Karpas-422 (cell line): Measurements from ENCODE around the gene CERT1. TPM values are rescaled to one million over a fixed set of nuclear protein-coding genes. Genes with fewer than 3 reads are reported as not detected.
"Not testable (repeated sequence)": the region's sequence is repeated elsewhere in the genome, so short reads cannot be mapped to it uniquely, and the experiment has no call there.

ENCODE experiments used
- DNase-seq: peaks from one replicate; pipeline ENCODE4 v3.0.0-alpha.2; 2015
- H2AFZ ChIP-seq: fragments of 200-600 bp; sonication (generic); 2 replicates; pipeline ENCODE4 v1.6.1; 2014; ENCODE audit warnings: antibody characterized with exemption, low read length, mixed read lengths
- H3K27ac ChIP-seq: fragments of 200-600 bp; sonication (generic); 2 replicates; pipeline ENCODE4 v1.5.1; 2014; ENCODE audit warnings: mild to moderate bottlenecking, low read length, moderate library complexity
- H3K27me3 ChIP-seq: fragments of 200-600 bp; sonication (generic); 2 replicates; pipeline ENCODE4 v1.6.1; 2014; ENCODE audit warnings: low read length, mixed read lengths
- H3K36me3 ChIP-seq: fragments of 200-600 bp; sonication (generic); 2 replicates; pipeline ENCODE4 v1.6.1; 2014; ENCODE audit warnings: low read length, mixed read lengths; ENCODE audit not compliant: insufficient read depth
- H3K4me1 ChIP-seq: fragments of 200-600 bp; sonication (generic); 2 replicates; pipeline ENCODE4 v1.6.1; 2014; ENCODE audit warnings: mild to moderate bottlenecking, low read length, mixed read lengths
- H3K4me2 ChIP-seq: fragments of 200-600 bp; sonication (generic); 2 replicates; pipeline ENCODE4 v1.6.1; 2014; ENCODE audit warnings: low read length, low read depth, mild to moderate bottlenecking; ENCODE audit not compliant: poor library complexity, severe bottlenecking
- H3K4me3 ChIP-seq: fragments of 200-600 bp; sonication (generic); 2 replicates; pipeline ENCODE4 v1.5.1; 2014; ENCODE audit warnings: mild to moderate bottlenecking, antibody characterized with exemption, low read length, mixed read lengths
- H3K79me2 ChIP-seq: fragments of 200-600 bp; sonication (generic); 2 replicates; pipeline ENCODE4 v1.6.1; 2014; ENCODE audit warnings: mild to moderate bottlenecking, low read length, mixed read lengths
- H3K9ac ChIP-seq: fragments of 200-600 bp; sonication (generic); 2 replicates; pipeline ENCODE4 v1.6.0; 2014; ENCODE audit warnings: low read length
- H3K9me2 ChIP-seq: fragments of 200-600 bp; sonication (generic), shearing (Covaris generic); replicated peaks from 2 replicates; pipeline ENCODE4 v1.6.0; 2014; ENCODE audit warnings: mild to moderate bottlenecking, low read length, moderate library complexity; ENCODE audit not compliant: insufficient read depth
- H3K9me3 ChIP-seq: fragments of 300-700, 200-600 bp; sonication (generic); 2 replicates; pipeline ENCODE4 v1.6.1; 2014; ENCODE audit warnings: low read length, mixed read lengths
- H4K20me1 ChIP-seq: fragments of 200-600 bp; sonication (generic); 2 replicates; pipeline ENCODE4 v1.6.1; 2014; ENCODE audit warnings: mild to moderate bottlenecking, antibody characterized with exemption, low read length, low read depth; ENCODE audit not compliant: insufficient read depth
- total RNA-seq: library from RNA; depleted of rRNA; stranded (reverse); fragments of >200 nt; shearing (Covaris generic); gene quantifications from 2 replicates; pipeline ENCODE4 v1.2.3, GENCODE V29; 2014; ENCODE audit warnings: low replicate concordance

CERT1 gene
- total RNA-seq, 1 experiment from 2014 or later = 49.8 TPM

DNA sequence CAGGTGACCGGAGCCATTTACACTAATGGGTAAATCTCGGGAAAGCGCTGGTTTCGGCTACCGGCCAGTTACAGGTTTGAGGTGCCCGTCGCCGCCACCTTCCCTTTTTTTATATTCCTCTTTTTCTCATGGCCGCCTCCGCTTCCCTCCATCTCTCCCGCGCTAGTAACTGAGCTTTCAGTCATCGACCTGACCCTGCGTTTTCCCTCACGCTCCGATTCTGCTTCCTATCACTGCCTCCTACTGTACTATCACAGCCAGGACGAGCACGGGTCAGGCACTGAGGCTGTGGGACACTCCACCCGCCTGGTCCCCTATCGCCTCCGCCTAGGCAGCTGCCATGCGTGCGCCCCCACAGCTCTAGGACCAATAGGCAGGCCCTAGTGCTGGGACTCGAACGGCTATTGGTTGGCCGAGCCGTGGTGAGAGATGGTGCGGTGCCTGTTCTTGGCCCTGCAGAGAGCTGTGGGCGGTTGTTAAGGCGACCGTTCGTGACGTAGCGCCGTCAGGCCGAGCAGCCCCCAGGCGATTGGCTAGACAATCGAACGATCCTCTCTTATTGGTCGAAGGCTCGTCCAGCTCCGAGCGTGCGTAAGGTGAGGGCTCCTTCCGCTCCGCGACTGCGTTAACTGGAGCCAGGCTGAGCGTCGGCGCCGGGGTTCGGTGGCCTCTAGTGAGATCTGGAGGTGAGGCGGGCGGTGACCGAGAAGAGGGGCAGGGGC is 174.7 kb downstream of the CERT1 start, which contains the start of gene HMGCR:
Gene HMGCR, plus strand, starts transcription at position 606 of the 722 bp plus-strand sequence. CDS start 5,386 bp downstream, outside the sequence.
- no peaks in the 10 kb centered on the region for H3K27me3 ChIP-seq
- peak; percentile 99 for DNase-seq
- no peaks in the 10 kb centered on the region for H3K9me3 ChIP-seq
- peaks cover 35% of the 10 kb centered on the region for H4K20me1 ChIP-seq
- H3K4me3 ChIP-seq = peak within 1 kb of the TSS; percentile 86
- H3K36me3 ChIP-seq = peaks cover 33% of the 10 kb centered on the region; the same call in 1 of the 2 replicates
- peaks cover 36% of the 10 kb centered on the region for H3K4me1 ChIP-seq
- H3K9me2 ChIP-seq = no peaks in the 10 kb centered on the region
- peak within 1 kb of the TSS; percentile 87 for H3K4me2 ChIP-seq
- peak within 1 kb of the TSS; percentile 85 for H3K27ac ChIP-seq
- peak within 1 kb of the TSS; percentile 71 for H2AFZ ChIP-seq
- peak within 1 kb of the TSS; percentile 99 for H3K9ac ChIP-seq
- H3K79me2 ChIP-seq = peaks cover 47% of the 10 kb centered on the region

DNA sequence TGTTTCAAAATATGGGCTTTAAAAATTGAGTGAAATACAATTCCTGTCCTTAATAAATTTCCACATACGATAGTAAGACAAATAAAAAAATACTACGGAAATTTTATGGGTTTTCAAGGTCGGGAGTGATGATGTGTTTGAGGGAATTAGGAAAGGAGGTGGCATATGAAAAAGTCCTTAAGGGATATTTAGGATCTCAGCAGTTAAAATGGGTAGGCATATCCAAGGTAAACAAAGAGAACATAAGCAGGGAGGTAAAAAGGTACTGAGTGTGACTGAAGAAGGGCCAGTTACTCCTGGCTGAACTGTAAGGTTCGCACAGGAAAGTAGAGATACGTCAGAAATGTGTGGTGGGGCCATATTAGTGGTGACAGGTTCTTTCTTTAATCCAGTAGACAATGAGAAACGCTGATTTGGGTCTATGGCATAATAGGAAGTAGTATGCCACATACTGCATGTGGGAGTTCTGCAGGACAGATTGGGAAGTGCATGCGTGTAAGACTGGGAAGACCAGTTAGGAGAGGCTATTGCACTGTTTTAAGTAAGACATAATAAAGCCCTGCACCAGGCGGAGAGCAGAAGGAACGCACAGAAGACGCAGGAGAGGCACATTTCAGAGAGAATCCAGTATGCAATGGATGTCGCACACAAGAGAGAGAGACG is 175.3 kb downstream of the CERT1 start:
- H3K9ac ChIP-seq = peak overlapping the region; percentile 77
- no peaks in the 10 kb centered on the region for H3K9me3 ChIP-seq
- peaks cover 40% of the 10 kb centered on the region for H3K79me2 ChIP-seq
- H3K27ac ChIP-seq = peak overlapping the region; percentile 81
- H4K20me1 ChIP-seq = peaks cover 30% of the 10 kb centered on the region
- H2AFZ ChIP-seq = peak overlapping the region; percentile 71
- peak; percentile 63 for DNase-seq
- H3K9me2 ChIP-seq = no peaks in the 10 kb centered on the region
- H3K4me1 ChIP-seq = peaks cover 35% of the 10 kb centered on the region
- peak overlapping the region; percentile 84 for H3K4me2 ChIP-seq
- peaks cover 26% of the 10 kb centered on the region; the same call in 1 of the 2 replicates for H3K36me3 ChIP-seq
- no peaks in the 10 kb centered on the region for H3K27me3 ChIP-seq
- H3K4me3 ChIP-seq = peak overlapping the region; percentile 74

DNA sequence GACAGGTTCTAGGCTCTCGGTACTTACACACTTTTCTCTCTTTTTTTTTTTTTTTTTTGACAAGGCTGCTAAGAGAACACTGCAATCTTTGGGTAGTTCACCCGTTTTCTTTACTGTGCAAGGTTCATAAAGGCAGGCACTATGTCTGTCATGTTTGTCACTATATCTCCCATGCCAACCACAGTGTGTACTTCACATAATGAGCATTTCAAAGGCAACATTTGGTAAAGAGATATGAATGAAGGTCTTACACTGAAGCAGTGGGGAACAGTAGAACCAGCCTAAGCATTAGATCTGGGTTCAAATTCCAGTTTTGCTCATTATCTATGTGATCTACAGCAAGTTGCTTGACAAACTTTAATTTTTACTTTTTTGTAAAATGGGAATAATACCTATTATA is 175.9 kb downstream of the CERT1 start:
- DNase-seq = no peak
- Histone ChIP-seq H3K27ac (no peak overlapping the region), H3K4me1 (peaks cover 31% of the 10 kb centered on the region), H3K9ac (no peak overlapping the region), H3K9me2 (no peaks in the 10 kb centered on the region), H3K4me3 (no peak overlapping the region), H3K9me3 (no peaks in the 10 kb centered on the region), H3K27me3 (no peaks in the 10 kb centered on the region), H3K79me2 (peaks cover 34% of the 10 kb centered on the region), H3K4me2 (no peak overlapping the region), H2AFZ (no peak overlapping the region), H3K36me3 (peaks cover 21% of the 10 kb centered on the region; the same call in 1 of the 2 replicates), H4K20me1 (peaks cover 26% of the 10 kb centered on the region)

DNA sequence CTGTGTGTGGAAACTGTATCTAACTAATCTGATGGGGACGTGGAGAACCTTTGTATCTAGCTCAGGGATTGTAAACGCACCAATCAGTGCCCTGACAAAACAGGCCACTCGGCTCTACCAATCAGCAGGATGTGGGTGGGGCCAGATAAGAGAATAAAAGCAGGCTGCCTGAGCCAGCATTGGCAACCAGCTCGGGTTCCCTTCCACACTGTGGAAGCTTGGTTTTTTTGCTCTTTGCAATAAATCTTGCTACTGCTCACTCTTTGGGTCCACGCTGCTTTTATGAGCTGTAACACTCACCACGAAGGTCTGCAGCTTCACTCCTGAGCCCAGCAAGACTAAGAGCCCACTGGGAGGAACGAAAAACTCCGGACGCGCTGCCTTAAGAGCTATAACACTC is 177.0 kb downstream of the CERT1 start:
- not testable (repeated sequence) for H3K27me3 ChIP-seq, H3K4me3 ChIP-seq, H3K9ac ChIP-seq, H2AFZ ChIP-seq, H3K4me2 ChIP-seq, H3K27ac ChIP-seq, DNase-seq, H3K9me2 ChIP-seq, H3K9me3 ChIP-seq
- peaks cover 17% of the 10 kb centered on the region for H4K20me1 ChIP-seq
- H3K36me3 ChIP-seq = peaks cover 11% of the 10 kb centered on the region; the same call in 1 of the 2 replicates
- H3K4me1 ChIP-seq = peaks cover 20% of the 10 kb centered on the region
- H3K79me2 ChIP-seq = peaks cover 23% of the 10 kb centered on the region

DNA sequence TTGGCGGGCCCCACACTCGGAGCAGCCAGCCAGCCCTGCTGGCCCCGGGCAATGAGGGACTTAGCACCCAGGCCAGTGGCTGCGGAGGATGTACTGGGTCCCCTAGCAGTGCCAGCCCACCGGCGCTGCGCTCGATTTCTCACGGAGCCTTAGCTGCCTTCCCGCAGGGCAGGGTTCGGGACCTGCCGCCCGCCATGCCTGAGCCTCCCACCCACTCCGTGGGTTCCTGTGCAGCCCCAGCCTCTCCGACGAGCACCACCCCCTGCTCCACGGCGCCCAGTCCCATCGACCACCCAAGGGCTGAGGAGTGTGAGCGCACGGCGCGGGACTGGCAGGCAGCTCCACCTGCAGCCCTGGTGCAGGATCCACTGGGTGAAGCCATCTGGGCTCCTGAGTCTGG is 177.7 kb downstream of the CERT1 start:
- not testable (repeated sequence) for H3K36me3 ChIP-seq, H3K27ac ChIP-seq, H2AFZ ChIP-seq, DNase-seq, H3K4me2 ChIP-seq, H3K27me3 ChIP-seq, H3K9me3 ChIP-seq, H3K9ac ChIP-seq, H3K4me3 ChIP-seq, H3K9me2 ChIP-seq
- Histone ChIP-seq H4K20me1 (peaks cover 13% of the 10 kb centered on the region), H3K4me1 (peaks cover 16% of the 10 kb centered on the region), H3K79me2 (peaks cover 17% of the 10 kb centered on the region)

DNA sequence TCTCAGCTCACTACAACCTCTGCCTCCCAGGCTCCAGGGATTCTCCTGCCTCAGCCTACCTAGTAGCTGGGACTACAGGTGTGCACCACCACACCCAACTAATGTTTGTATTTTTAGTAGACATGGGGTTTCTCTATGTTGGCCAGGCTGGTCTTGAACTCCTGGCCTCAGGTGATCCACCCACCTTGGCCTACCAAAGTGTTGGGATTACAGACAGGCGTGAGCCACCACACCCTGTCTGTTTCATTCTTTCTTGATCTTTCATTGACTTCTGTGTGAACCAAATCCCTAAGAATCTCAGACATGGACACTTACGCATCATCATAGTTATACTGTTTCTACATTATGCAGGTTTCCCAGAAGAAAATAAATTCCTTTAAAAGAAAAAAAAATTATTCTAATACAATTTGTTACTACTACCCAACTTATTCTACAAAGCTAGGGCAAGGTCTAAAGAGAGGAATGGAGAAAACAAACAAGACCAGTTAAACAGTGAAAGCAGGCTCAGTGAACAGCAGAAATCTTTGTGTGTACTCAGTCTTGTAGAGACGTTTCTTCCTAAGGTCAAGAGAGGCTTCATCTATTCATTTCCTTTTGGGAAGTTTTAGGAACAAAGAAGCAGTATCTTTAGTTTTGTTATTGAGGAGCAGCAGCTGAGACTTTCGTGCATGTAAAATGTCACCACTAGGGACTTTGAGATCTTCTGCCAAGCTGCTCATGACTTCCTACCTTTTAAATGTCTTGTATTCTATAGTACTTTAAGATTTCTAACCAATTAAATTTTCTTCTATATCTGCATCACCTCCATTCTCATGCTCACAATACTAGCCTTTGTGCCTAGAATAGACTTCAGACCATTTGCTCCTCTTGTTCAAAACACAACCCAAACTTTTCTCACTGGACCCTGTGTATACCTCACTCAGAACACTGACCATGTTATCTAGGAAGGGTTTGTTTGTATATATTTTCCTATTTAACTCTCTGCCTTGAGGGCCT is 180.0 kb downstream of the CERT1 start:
- Histone ChIP-seq H3K27me3 (no peaks in the 10 kb centered on the region), H3K79me2 (no peaks in the 10 kb centered on the region), H2AFZ (no peak overlapping the region), H3K27ac (no peak overlapping the region), H3K9ac (no peak overlapping the region), H4K20me1 (no peaks in the 10 kb centered on the region), H3K4me3 (no peak overlapping the region), H3K9me2 (no peaks in the 10 kb centered on the region), H3K4me2 (no peak overlapping the region), H3K4me1 (peaks cover 9% of the 10 kb centered on the region), H3K36me3 (no peaks in the 10 kb centered on the region), H3K9me3 (no peaks in the 10 kb centered on the region)
- peak; percentile 46 for DNase-seq

DNA sequence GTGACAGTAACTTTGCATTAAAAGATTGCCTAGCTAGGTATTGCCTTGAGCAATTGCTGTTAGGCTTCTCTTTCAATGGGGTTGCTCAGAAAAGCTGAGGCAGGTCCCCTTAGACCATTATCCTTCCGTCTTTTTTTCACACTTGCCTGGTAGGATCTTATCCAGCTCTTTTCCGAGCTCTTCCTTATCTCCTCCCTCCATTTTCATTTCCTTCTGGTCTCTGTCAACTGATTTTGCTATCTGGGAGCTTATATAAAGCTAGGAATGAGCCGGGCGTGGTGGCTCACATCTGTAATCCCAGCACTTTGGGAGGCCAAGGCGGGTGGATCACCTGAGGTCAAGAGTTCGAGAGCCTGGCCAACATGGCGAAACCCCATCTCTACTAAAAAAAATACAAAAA is 181.0 kb downstream of the CERT1 start:
- Histone ChIP-seq H3K79me2 (no peaks in the 10 kb centered on the region), H3K9me2 (no peaks in the 10 kb centered on the region), H3K4me3 (no peak overlapping the region), H3K9ac (no peak overlapping the region), H3K4me1 (0 out of 2 replicates have a peak, but pooled peaks cover 2% of the 10 kb centered on the region), H3K36me3 (no peaks in the 10 kb centered on the region), H3K9me3 (no peaks in the 10 kb centered on the region), H3K4me2 (no peak overlapping the region), H4K20me1 (no peaks in the 10 kb centered on the region), H3K27me3 (no peaks in the 10 kb centered on the region), H3K27ac (no peak overlapping the region), H2AFZ (no peak overlapping the region)
- DNase-seq = no peak
